ENCODE data around the gene INPP4B. TPM values are rescaled to one million over a fixed set of nuclear protein-coding genes. Genes with fewer than 3 reads are reported as not detected.

Gene INPP4B
- total RNA-seq, 1 experiment from 2014 or later: 14.3 TPM

DNA sequence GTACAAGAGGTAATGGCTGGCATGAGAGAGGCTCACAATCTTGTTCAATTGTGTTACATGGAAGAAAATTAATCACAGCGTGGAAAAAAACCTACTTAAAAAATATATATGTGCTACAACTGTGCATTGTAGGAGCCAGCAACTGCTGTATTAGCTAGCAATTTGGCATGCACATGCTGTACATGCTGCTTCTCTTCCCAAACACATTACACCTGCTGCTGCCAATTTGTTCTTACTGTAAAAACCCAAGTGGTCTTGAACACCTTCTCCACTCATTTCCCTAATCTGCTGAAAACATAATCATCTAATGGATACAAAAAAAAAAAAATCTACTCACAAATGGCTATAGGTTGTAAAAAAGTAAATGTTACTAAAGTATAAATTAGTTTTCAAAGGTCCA lies 264.2 kb downstream of the INPP4B start (continued):
- no peak for TF ChIP-seq SIN3A (IDR thresholded peaks at IDR 0.05; ENCODE audit: low read depth)
- TF ChIP-seq YY1 (IDR thresholded peaks at IDR 0.05; ENCODE audit: extremely low read depth, insufficient replicate concordance, low read depth, low read length): no peak
- no peak for TF ChIP-seq CEBPB (IDR thresholded peaks at IDR 0.05; ENCODE audit: low read depth)
- TF ChIP-seq TCF7L2 (IDR thresholded peaks at IDR 0.05; ENCODE audit: borderline replicate concordance, extremely low read depth, insufficient read depth, insufficient read length): no peak
- TF ChIP-seq, protein P1, sequence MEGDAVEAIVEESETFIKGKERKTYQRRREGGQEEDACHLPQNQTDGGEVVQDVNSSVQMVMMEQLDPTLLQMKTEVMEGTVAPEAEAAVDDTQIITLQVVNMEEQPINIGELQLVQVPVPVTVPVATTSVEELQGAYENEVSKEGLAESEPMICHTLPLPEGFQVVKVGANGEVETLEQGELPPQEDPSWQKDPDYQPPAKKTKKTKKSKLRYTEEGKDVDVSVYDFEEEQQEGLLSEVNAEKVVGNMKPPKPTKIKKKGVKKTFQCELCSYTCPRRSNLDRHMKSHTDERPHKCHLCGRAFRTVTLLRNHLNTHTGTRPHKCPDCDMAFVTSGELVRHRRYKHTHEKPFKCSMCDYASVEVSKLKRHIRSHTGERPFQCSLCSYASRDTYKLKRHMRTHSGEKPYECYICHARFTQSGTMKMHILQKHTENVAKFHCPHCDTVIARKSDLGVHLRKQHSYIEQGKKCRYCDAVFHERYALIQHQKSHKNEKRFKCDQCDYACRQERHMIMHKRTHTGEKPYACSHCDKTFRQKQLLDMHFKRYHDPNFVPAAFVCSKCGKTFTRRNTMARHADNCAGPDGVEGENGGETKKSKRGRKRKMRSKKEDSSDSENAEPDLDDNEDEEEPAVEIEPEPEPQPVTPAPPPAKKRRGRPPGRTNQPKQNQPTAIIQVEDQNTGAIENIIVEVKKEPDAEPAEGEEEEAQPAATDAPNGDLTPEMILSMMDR (IDR thresholded peaks at IDR 0.05 in 2 of 3, conservative IDR thresholded peaks at IDR 0.05 in 1 of 3; ENCODE audit: borderline replicate concordance in 1 of 3, insufficient read depth in 1 of 3, low read depth in 2 of 3, low read length in 2 of 3): no peak

DNA sequence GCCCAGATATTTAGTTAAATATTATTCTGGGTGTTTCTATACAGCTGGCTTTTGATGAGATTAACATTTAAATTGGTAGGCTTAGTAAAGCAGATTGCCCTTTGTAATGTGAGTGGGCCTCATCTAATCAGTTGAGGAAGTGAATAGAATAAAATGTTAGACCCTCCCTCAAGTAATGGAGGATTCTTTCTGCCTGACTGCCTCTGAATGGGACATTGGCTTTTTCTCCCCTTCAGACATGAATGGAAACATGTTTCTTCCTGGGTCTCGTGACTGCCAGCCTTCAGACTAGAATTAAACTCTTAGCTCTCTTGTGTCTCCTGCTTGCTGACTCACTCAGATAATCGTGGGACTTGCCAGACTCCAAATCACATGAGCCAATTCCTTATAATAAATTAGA lies 266.7 kb downstream of the INPP4B start:
- Histone ChIP-seq H3K9me2 (ENCODE audit: insufficient read depth) (no peaks in the 10 kb centered on the region), H3K79me2 (ENCODE audit: insufficient read depth, low read length) (no peaks in the 10 kb centered on the region), H3K9ac (ENCODE audit: low read length) (no peak overlapping the region), H3K27me3 (ENCODE audit: insufficient read depth, low read length) (no peaks in the 10 kb centered on the region), H3K27ac (ENCODE audit: low read depth, low read length) (no peak overlapping the region), H3K4me1 (ENCODE audit: control insufficient read depth in 1 of 2, insufficient read depth in 2 of 2, low read length in 2 of 2) (peaks cover 0 to 5% of the 10 kb centered on the region in 2 experiments; a peak in 1 of 4 replicates), H4K20me1 (ENCODE audit: insufficient read depth) (no peaks in the 10 kb centered on the region), H3K4me2 (ENCODE audit: low read length) (no peak overlapping the region), H3K4me3 (replicated peaks in 1 of 2; ENCODE audit: low read depth in 1 of 2, low read length in 2 of 2) (no peak overlapping the region), H3K36me3 (ENCODE audit: control insufficient read depth in 1 of 2, insufficient read depth in 2 of 2, low read length in 2 of 2) (no peaks in the 10 kb centered on the region), H2AFZ (ENCODE audit: low read depth, low read length, poor library complexity, severe bottlenecking) (no peak overlapping the region), H3K9me3 (ENCODE audit: control insufficient read depth in 1 of 2, insufficient read depth in 1 of 2, low read depth in 1 of 2, low read length in 2 of 2) (no peaks in the 10 kb centered on the region)
- intact Hi-C loops (cut with micrococcal nuclease): no loop called here
- TF ChIP-seq SP1 (IDR thresholded peaks at IDR 0.05; ENCODE audit: low read depth) (no peak), SIN3A (IDR thresholded peaks at IDR 0.05; ENCODE audit: low read depth) (no peak), ZFX (IDR thresholded peaks at IDR 0.05) (no peak), YY1 (IDR thresholded peaks at IDR 0.05; ENCODE audit: extremely low read depth, insufficient replicate concordance, low read depth, low read length) (no peak), ZNF274 (IDR thresholded peaks at IDR 0.05; ENCODE audit: low read depth, low read length) (no peak), ELF1 (IDR thresholded peaks at IDR 0.05; ENCODE audit: borderline replicate concordance, low read depth) (no peak), EZH2 (IDR thresholded peaks at IDR 0.05) (no peak), POLR2A (IDR thresholded peaks at IDR 0.05; ENCODE audit: borderline replicate concordance, extremely low read depth, insufficient read depth, insufficient read length) (no peak), EGR1 (IDR thresholded peaks at IDR 0.05; ENCODE audit: low read depth) (no peak), POLR2AphosphoS5 (IDR thresholded peaks at IDR 0.05; ENCODE audit: low read depth, low read length) (no peak), CBX3 (IDR thresholded peaks at IDR 0.05; ENCODE audit: low read depth) (no peak)
- TF ChIP-seq, protein P2, sequence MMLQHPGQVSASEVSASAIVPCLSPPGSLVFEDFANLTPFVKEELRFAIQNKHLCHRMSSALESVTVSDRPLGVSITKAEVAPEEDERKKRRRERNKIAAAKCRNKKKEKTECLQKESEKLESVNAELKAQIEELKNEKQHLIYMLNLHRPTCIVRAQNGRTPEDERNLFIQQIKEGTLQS (IDR thresholded peaks at IDR 0.05): no peak
- ATAC-seq (no peak), DNase-seq (ENCODE audit: low read depth, low spot score) (no peak)
- POLR2A ChIA-PET: no interaction called here
- CTCF ChIA-PET: no interaction called here
- RAD21 ChIA-PET (ENCODE audit: low non-redundant PET in 1 of 2, low total read pairs in 2 of 2, uncharacterized antibody in 2 of 2, unreplicated experiment in 2 of 2): no interaction called here
- no TSS peak for BruUV-seq (replicated peaks)
